Stimulated activated CD4-positive, alpha-beta T cell treated with anti-CD3 and anti-CD28 coated beads, Interleukin-1b, Interleukin-23, amount 100 ng/mL, for 4 hours (primary cell): ENCODE results near the gene PCNT.

Experiments
- DNase-seq, 2 donors: peaks; one replicate each; pipeline ENCODE4 v3.0.0-alpha.2; 2020; ENCODE audit warnings: low read depth in 2 of 2

The PCNT gene, protein sequence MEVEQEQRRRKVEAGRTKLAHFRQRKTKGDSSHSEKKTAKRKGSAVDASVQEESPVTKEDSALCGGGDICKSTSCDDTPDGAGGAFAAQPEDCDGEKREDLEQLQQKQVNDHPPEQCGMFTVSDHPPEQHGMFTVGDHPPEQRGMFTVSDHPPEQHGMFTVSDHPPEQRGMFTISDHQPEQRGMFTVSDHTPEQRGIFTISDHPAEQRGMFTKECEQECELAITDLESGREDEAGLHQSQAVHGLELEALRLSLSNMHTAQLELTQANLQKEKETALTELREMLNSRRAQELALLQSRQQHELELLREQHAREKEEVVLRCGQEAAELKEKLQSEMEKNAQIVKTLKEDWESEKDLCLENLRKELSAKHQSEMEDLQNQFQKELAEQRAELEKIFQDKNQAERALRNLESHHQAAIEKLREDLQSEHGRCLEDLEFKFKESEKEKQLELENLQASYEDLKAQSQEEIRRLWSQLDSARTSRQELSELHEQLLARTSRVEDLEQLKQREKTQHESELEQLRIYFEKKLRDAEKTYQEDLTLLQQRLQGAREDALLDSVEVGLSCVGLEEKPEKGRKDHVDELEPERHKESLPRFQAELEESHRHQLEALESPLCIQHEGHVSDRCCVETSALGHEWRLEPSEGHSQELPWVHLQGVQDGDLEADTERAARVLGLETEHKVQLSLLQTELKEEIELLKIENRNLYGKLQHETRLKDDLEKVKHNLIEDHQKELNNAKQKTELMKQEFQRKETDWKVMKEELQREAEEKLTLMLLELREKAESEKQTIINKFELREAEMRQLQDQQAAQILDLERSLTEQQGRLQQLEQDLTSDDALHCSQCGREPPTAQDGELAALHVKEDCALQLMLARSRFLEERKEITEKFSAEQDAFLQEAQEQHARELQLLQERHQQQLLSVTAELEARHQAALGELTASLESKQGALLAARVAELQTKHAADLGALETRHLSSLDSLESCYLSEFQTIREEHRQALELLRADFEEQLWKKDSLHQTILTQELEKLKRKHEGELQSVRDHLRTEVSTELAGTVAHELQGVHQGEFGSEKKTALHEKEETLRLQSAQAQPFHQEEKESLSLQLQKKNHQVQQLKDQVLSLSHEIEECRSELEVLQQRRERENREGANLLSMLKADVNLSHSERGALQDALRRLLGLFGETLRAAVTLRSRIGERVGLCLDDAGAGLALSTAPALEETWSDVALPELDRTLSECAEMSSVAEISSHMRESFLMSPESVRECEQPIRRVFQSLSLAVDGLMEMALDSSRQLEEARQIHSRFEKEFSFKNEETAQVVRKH (N-terminal part only)

DNA sequence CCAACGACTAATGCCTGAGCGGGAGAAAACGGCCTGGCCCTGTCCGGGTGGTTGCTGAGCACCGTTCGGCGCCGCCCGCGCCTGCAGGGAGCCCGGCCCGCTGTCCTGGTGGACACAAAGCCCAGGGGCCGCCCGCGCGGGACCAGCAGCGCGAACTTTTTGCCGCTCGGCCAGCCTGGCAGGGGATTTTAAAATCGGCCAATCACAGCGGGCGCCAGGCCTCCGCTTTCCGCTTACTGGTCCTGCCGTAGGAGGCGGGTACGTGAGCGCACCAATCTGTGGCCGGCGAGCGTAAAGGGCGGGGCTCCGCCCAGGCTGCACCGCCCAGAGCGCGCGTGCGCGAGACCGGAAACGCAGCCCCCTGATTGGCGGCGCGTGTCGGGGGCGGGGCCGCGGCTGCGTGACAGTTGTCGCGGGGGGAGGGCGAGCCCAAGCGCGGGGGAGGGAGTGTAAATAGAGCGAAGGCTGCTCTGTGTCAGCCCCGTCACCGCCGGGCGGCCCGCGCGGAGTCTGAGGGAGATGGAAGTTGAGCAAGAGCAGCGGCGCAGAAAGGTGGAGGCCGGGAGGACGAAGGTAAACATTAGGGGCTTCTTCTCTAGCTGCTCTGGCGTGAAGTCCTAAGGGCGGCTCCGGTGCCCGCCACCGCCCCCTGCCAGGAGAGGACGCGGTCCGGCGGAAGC, at the start of gene PCNT, which contains the start of gene C21orf58:
PCNT (plus strand) TSS at position 447 of the 680 bp plus-strand sequence; CDS start at position 520, 73 bp downstream.
C21orf58 (minus strand) TSS at position 161 of the 680 bp plus-strand sequence. CDS start 1,132 bp downstream, outside the sequence.
- DNase-seq, result peak; percentile 96

DNA sequence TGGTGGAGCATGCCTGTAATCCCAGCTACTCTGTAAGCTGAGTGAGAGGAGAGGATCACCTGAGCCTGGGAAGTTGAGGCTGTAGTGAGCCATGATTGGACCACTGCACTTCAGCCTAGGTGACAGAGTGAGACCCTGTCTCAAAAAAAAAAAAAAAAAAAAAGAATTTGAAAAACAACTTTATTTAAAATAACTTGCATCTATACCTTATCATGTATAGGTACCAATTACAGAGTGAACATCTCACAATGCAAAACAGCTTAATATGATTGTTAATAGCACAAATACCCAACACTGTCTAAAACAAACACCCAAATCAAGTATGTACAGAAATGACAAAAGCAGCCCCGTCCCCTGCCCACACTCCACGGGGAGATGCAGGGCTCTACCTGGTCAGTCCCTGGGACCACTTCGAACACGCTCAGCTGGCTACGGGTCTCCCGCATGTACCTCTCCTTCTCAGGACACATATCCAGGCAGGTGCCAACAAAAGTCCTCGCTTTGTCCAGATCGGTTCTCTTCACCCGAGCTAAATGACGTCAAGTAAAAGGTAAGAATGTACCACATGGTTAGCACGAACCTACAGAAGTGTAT, 49.1 kb upstream of the PCNT start:
- no peak for DNase-seq

DNA sequence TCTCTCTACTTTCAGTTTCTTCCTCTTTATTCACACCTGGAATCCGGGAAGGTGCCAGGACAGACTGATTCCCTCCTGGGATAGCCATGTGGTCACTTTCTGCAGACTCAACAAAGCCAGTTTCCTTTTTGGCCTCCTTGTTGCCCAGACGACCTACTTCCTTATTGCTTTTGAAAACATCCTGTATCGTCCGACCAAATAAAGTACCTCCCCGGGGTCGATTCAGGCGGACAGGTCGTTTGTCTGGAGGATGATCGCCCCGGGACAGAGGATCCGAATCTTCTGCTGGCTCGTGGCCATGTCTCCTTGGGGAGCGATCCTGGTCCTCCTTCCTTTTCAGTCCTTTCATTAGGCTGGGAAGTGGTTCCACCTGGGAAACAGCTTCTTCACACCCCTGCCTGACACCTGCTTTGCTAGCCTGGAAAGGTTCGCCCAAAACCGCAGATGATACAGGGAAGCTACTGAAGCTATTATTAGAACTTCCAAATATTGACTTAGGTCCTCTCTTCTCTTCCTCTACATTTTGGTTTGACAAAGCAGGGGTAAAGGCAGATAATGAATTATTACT, 39.8 kb upstream of the PCNT start:
- DNase-seq, result no peak

DNA sequence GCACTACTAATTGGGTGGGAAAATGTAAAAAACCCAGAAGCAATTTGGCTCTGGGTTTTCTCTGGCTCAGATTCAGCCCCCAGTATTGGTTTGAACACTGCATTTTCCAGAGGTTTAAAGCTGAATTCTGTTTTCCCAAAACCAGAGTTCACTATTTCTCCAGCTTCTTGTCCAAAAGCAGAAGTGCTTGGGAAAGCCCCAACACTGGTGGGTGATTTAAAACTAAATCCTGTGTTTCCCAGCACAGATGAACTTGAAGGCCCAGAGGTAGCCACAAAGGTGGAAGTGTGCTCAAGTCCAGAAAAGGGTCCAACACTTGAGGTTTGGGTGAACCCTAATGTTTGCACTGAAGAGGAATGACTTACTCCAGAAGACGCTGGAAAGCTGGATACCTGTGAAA, 39.2 kb upstream of the PCNT start:
- DNase-seq, result no peak

DNA sequence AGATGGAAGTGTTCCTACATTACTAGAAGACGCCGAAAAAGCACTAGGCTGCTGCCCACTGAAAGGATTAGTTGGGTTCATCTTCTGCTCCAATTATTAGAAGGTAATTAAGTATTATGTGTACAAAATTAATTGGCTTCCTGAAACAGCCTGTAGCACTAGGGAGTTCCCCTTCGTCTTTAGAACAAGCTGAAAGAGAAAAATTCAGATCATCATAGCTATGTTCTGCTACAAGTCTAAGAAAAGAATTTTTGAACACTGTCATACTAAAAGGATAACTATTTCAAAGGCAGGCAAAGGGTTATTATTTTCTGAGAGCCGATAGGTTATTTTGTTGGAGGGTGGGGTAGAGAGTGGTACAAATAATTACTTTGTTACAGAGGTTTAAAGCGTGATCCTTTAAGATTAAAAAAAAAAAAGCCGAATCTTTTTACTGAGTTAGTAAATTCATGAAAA, 38.7 kb upstream of the PCNT start, which contains the start of gene MCM3AP:
MCM3AP (minus strand) TSS at position 406 of the 456 bp plus-strand sequence; CDS start at position 81, 325 bp downstream.
- DNase-seq, result no peak

DNA sequence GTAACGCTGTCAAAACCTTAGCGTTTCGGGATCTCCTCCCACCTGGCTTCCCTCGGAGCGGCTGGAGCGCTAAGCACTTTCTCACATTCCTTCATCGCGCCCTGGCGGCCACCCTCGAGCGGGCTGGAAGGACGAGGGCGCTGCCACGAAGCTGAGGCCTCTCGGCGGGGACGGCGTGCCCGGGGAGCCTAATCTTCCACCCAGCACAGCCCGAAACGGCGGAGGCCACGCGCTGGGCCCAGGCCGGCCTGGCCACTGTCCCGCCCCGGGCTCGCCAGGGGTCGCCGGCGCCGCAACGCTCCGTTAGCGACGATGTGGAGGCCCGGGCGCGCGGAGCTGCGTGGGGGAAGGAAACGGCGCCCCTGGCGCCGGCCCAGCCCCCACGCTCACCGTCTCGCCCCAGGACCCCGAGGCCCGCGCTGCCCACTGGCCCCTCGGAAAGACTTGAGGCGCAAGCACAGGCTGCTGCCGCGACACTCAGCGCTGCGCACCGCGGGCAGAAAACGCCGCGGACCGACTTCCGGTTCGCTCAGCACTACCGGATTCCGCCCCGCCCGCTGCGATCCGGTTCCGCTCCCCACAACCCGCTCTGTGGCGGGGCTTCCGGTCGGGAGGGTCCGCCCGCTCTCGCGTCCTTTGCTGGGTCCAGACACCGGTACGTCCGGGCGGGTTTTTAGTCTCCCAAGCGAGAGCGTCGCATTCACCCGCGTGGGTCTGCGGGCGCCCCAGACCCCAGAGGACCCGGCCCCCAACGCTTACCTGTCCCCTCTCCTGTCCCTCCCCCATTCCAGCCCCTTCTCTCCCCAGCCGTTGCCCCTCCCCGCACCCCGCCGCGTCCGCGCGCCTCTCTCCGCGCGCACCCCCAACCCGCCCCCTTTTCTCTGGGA, 38.0 kb upstream of the PCNT start, which contains the start of gene YBEY:
YBEY (plus strand) TSS at position 582 of the 887 bp plus-strand sequence. CDS start 572 bp downstream, outside the sequence.
- DNase-seq, result peak; percentile 72 to 83

DNA sequence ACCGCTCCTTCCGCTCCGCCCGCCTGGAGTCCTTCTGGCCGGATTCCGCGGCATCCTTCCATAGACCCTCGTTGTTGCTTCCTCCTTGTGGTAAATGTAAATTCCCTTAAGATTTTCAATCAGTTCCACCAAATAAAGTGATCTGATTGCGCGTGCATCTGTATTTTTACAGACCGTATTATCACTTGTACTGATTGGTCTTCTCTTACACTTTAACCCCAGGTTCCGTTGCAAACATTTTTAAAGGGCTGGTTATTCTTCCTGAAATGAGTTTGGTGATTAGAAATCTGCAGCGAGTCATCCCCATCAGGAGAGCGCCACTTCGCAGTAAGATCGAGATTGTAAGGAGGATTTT, 37.3 kb upstream of the PCNT start:
- DNase-seq, result no peak

DNA sequence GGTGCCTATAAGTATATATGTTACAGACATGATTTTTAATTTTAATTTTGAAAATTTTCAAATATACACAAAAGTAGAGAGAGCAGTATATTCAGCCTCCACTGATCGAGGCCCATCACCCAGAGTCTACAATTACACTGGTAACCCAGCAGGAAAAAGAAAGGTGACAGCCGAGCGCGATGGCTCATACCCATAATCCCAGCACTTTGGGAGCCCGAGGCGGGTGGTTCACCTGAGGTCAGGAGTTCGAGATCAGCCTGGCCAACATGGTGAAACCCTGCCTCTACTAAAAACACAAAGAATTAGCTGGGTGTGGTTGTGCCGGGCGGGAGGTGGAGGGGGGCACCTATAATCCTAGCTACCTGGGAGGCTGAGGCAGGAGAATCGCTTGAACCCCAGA, 36.4 kb upstream of the PCNT start:
- DNase-seq, result no peak

DNA sequence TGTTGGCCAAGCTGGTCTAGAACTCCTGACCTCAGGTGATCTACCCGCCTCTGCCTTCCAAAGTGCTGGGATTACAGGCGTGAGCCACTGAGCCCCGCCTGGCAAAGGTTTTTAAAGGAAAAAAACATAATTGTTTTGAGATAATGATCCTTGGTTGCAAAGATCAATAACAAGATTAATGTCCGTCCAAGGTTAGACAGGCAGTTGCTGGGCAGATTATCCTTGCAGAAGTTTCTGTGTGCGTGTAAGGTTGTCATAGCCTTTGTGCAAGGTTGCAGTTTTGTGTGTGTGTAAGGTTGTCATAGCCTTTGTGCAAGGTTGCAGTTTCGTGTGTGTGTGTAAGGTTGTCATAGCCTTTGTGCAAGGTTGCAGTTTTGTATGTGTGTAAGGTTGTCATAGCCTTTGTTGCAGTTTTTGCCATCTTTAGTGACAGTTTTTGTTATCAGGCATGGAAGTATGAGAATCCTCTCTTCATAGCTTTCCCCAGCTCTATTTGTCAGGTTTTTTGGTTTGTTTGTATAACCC, 34.2 kb upstream of the PCNT start:
- no peak for DNase-seq

DNA sequence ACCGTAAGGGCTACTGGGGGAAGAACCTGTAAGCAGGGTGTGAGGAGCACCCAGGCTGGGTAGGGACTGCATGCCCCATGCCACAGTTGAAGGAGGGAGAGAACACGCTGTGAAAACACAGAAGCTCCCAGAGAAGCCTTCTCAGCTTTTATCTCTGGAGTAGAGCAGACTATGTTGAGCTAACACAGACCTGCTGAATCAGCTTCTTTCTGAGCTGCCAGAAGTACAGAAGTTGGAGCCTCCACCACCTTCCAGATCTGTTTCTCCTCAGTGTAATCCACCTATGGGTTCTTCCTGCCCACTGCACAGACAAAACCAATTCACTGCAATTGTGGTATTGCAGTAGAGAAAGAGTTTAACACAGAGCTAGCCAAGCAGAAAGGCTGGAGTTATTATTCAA, 32.4 kb upstream of the PCNT start:
- no peak for DNase-seq

DNA sequence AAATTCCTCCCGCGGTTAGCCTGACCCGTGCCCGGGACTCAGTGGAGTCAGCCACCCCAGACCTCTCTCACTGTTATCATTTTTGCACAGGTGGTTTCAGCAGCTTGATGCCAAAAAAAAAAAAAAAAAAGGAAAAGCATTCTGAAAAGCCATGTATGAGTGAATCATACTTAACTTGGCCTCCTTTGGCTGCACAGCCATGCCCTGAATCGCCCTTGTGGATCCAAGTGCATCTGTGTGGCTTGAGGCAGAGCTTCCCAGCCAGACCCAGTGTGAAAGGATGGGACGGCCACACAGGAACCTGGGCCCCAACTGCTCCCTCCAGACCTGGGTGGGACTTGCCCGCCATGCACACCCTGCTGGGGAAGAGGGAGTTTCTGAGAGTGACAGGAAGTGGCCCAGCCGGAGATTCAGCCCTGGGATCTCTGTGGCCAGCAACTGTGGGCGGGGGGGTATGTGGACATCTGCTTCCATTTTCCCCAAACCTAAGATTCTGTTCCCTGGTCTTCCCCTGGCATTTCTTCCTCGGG, 29.2 kb upstream of the PCNT start:
- DNase-seq, result no peak

DNA sequence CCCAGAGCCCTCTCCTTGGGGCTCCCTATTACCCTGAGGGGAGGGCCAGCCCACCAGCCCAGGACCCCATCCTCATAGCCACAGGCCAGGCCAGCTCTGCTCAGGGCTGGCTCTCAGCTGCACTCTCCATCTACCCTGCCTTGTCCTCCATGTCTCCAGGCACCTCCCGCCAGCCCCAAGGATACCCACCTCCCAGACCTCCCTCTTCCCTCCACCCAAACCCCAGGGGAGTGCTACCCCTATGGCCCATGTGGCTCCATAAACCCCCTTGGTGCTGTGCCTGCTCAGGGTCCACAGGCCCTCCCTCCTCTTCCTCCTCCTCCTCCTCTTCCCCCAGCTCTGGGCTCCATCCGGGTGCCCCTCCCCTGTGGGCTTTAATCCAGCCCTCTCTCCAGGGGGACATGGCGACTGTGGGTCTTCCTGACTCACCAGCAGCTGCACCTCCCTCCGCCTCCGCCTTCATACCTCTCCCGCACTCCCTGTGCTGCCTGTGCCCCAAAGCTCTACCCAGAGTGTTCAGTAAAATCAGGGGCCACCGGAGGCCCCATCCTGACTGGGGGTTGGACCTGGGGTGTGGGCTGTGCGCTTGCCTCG, 28.7 kb upstream of the PCNT start:
- DNase-seq, result no peak

DNA sequence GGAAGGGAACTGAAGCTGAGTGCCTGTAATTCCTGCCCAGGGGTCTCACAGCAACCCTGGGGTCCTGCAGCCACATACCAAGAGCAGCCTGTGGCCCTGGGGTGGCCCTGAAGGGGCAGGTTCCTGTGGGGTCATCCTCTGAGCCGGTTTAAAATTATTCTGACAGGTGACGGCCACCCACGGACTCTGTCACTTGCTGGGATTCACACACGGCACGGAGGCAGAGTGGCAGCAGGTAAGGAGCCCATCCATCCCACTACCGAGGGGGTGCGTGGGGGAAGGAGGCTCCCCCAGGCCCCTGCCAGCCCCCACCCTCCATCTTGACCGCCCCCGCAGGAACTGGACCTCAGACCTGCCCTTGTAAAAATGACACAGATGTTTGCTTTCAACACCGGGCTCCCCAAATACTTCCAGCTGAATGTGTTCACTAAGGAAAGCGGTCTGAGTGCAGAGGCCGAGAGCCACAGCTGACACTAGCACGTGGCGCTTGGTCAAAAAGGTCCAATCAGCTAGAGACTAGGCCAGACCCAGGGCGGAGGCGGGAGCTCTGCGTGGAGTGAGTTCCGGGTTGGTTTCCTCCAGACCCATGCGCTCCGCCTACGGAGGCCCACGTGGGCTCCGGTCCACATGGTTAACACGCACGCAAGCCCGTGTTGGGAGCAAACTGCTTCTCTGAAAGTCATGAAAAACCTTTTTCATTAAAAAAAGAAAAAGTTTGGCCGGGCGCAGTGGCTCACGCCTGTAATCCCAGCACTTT, 27.8 kb upstream of the PCNT start:
- peak; percentile 41 to 42 for DNase-seq

DNA sequence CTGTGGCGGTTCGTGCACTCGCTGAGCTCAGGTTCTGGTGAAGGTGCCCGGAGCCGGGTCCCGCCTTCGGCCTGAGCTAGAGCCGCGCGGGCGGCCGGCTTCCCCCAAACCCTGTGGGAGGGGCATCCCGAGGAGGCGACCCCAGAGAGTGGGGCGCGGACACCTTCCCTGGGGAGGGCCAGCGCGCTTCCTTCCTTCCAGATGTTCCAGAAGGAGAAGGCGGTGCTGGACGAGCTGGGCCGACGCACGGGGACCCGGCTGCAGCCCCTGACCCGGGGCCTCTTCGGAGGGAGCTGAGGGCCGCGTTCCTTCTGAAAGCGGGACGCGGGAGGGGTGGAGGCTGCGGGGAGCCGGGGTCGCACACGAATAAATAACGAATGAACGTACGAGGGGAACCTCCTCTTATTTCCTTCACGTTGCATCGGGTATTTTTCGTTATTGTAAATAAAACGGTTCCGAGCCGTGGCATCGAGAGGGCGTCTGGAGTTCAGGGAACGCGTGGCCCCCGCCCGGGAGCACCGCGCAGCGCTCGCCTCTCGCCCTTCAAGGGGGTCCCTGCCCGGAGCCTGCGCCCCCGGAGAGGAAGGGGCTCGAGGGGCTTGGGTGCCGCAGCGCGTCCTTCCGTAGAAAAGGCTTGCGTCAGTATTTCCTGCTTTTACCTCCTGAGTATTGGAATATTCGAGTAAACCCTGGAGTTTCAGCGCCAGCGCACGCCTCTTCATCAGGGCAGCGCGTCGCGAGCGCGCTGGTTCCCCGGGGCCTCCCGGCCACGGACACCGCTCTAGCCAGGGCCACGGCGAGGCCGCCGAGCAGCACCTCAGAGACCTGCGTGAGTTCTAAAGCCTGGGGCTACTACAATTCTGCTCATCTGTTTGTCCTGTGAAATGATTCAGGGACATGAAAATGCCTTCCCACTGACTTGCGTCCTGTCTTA, 26.4 kb upstream of the PCNT start:
- peak in 1 of 2 donors; percentile 5 for DNase-seq

DNA sequence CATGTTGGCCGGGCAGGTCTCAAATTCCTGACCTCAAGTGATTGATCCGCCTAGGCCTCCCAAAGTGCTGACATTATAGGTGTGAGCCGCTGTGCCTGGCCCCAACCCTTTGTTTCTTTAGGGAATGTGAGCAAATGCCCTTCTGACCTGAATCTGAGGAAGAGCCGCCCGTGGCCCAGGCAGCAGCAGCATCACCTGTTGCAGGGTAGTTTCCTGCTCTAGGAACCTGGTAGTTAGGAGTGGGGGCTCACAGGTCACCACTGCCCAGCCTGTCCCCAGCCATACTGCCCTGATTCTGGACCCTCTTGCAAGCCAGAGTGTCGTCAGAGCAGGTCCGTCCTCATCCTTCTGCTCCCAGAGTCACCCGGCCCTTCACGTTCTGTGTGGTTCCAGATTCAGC, 24.8 kb upstream of the PCNT start:
- no peak for DNase-seq

DNA sequence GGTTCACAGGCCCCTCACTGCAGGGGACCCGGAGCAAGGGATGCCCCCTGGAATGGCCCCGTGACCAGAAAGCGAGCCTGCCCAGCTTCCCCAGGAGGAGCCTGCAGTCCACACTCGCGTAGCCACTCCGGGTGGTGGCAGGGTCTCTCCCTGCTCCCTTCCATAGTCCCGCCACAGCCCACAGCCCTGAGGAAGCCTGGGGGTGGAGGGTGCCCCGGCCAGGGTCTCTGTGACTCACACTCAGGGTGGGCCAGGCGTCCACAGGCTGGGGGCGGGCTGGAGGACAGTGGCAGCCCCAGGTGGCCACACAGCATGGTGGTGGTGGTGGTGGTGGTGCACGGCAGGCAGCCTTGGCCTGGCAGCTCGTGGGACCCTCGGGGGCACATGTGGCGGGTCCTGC, 22.2 kb upstream of the PCNT start:
- DNase-seq, result no peak
